ENCODE results near the gene ZDHHC14.

The ZDHHC14 gene

GRCh38 chr6:157366648-157367047 is 14.3 kb upstream of the ZDHHC14 start:
- no peaks in the 10 kb centered on the region for H3K36me3 ChIP-seq (ENCODE audit: control insufficient read depth, insufficient read depth, low read length)
- no peak overlapping the region for H3K27ac ChIP-seq (ENCODE audit: low read depth, low read length)
- no peaks in the 10 kb centered on the region for H3K4me1 ChIP-seq (ENCODE audit: control insufficient read depth, insufficient read depth, low read length)
- no peak overlapping the region for H3K4me3 ChIP-seq (ENCODE audit: low read length)
- H3K27me3 ChIP-seq (ENCODE audit: control insufficient read depth, insufficient read depth, low read length), result no peaks in the 10 kb centered on the region
- no peak overlapping the region for H3K9ac ChIP-seq (ENCODE audit: low read length)

GRCh38 chr6:157368359-157369049 is 12.5 kb upstream of the ZDHHC14 start:
- no peaks in the 10 kb centered on the region for H3K4me1 ChIP-seq (ENCODE audit: control insufficient read depth, insufficient read depth, low read length)
- no peak overlapping the region for H3K9ac ChIP-seq (ENCODE audit: low read length)
- no peaks in the 10 kb centered on the region for H3K27me3 ChIP-seq (ENCODE audit: control insufficient read depth, insufficient read depth, low read length)
- H3K36me3 ChIP-seq (ENCODE audit: control insufficient read depth, insufficient read depth, low read length), result no peaks in the 10 kb centered on the region
- H3K27ac ChIP-seq (ENCODE audit: low read depth, low read length), result no peak overlapping the region
- no peak overlapping the region for H3K4me3 ChIP-seq (ENCODE audit: low read length)

GRCh38 chr6:157370755-157371154 is 10.2 kb upstream of the ZDHHC14 start:
- H3K27ac ChIP-seq (ENCODE audit: low read depth, low read length), result no peak overlapping the region
- H3K27me3 ChIP-seq (ENCODE audit: control insufficient read depth, insufficient read depth, low read length), result no peaks in the 10 kb centered on the region
- H3K4me3 ChIP-seq (ENCODE audit: low read length), result no peak overlapping the region
- H3K4me1 ChIP-seq (ENCODE audit: control insufficient read depth, insufficient read depth, low read length), result no peaks in the 10 kb centered on the region
- H3K9ac ChIP-seq (ENCODE audit: low read length), result no peak overlapping the region
- no peaks in the 10 kb centered on the region for H3K36me3 ChIP-seq (ENCODE audit: control insufficient read depth, insufficient read depth, low read length)

- no peak overlapping the region for H3K4me3 ChIP-seq (ENCODE audit: low read length)
- no peak overlapping the region for H3K27ac ChIP-seq (ENCODE audit: low read depth, low read length)
- H3K27me3 ChIP-seq (ENCODE audit: control insufficient read depth, insufficient read depth, low read length), result no peaks in the 10 kb centered on the region
- no peaks in the 10 kb centered on the region for H3K36me3 ChIP-seq (ENCODE audit: control insufficient read depth, insufficient read depth, low read length)
- no peaks in the 10 kb centered on the region for H3K4me1 ChIP-seq (ENCODE audit: control insufficient read depth, insufficient read depth, low read length)
- H3K9ac ChIP-seq (ENCODE audit: low read length), result no peak overlapping the region
Measured at GRCh38 chr6:157372501-157373280, 8.3 kb upstream of the ZDHHC14 start.

- H3K27me3 ChIP-seq (ENCODE audit: control insufficient read depth, insufficient read depth, low read length), result no peaks in the 10 kb centered on the region
- no peak overlapping the region for H3K27ac ChIP-seq (ENCODE audit: low read depth, low read length)
- H3K9ac ChIP-seq (ENCODE audit: low read length), result no peak overlapping the region
- no peak overlapping the region for H3K4me3 ChIP-seq (ENCODE audit: low read length)
- no peaks in the 10 kb centered on the region for H3K36me3 ChIP-seq (ENCODE audit: control insufficient read depth, insufficient read depth, low read length)
- no peaks in the 10 kb centered on the region for H3K4me1 ChIP-seq (ENCODE audit: control insufficient read depth, insufficient read depth, low read length)
Measured at GRCh38 chr6:157374889-157375443, 6.0 kb upstream of the ZDHHC14 start.

- Histone ChIP-seq H3K4me3 (ENCODE audit: low read length) (no peak overlapping the region), H3K9ac (ENCODE audit: low read length) (no peak overlapping the region), H3K27ac (ENCODE audit: low read depth, low read length) (no peak overlapping the region), H3K36me3 (ENCODE audit: control insufficient read depth, insufficient read depth, low read length) (no peaks in the 10 kb centered on the region), H3K4me1 (ENCODE audit: control insufficient read depth, insufficient read depth, low read length) (no peaks in the 10 kb centered on the region), H3K27me3 (ENCODE audit: control insufficient read depth, insufficient read depth, low read length) (no peaks in the 10 kb centered on the region)
Measured at GRCh38 chr6:157376241-157376640, 4.7 kb upstream of the ZDHHC14 start.

GRCh38 chr6:157376706-157377230 is 4.2 kb upstream of the ZDHHC14 start:
- H3K9ac ChIP-seq (ENCODE audit: low read length), result no peak overlapping the region
- no peak overlapping the region for H3K27ac ChIP-seq (ENCODE audit: low read depth, low read length)

GRCh38 chr6:157379656-157380457 is 1.1 kb upstream of the ZDHHC14 start:
- H3K27ac ChIP-seq (ENCODE audit: low read depth, low read length), result peak overlapping the region; percentile 85
- no peaks in the 10 kb centered on the region for H3K36me3 ChIP-seq (ENCODE audit: control insufficient read depth, insufficient read depth, low read length)
- peak overlapping the region; percentile 79 for H3K4me3 ChIP-seq (ENCODE audit: low read length)
- no peaks in the 10 kb centered on the region for H3K27me3 ChIP-seq (ENCODE audit: control insufficient read depth, insufficient read depth, low read length)
- H3K9ac ChIP-seq (ENCODE audit: low read length), result peak overlapping the region; percentile 29
- peaks cover 4% of the 10 kb centered on the region for H3K4me1 ChIP-seq (ENCODE audit: control insufficient read depth, insufficient read depth, low read length)

More at GRCh38 chr6:157376706-157377230, 4.2 kb upstream of the ZDHHC14 start:
- Histone ChIP-seq H3K4me3 (ENCODE audit: low read length) (no peak overlapping the region), H3K4me1 (ENCODE audit: control insufficient read depth, insufficient read depth, low read length) (no peaks in the 10 kb centered on the region), H3K27me3 (ENCODE audit: control insufficient read depth, insufficient read depth, low read length) (no peaks in the 10 kb centered on the region), H3K36me3 (ENCODE audit: control insufficient read depth, insufficient read depth, low read length) (no peaks in the 10 kb centered on the region)

- H3K27me3 ChIP-seq (ENCODE audit: control insufficient read depth, insufficient read depth, low read length), result no peaks in the 10 kb centered on the region
- peak overlapping the region; percentile 85 for H3K27ac ChIP-seq (ENCODE audit: low read depth, low read length)
- peaks cover 4% of the 10 kb centered on the region for H3K4me1 ChIP-seq (ENCODE audit: control insufficient read depth, insufficient read depth, low read length)
- H3K4me3 ChIP-seq (ENCODE audit: low read length), result peak overlapping the region; percentile 79
- H3K36me3 ChIP-seq (ENCODE audit: control insufficient read depth, insufficient read depth, low read length), result no peaks in the 10 kb centered on the region
- peak overlapping the region; percentile 29 for H3K9ac ChIP-seq (ENCODE audit: low read length)
Measured at GRCh38 chr6:157380458-157380778, 572 bp upstream of the ZDHHC14 start.

- H3K36me3 ChIP-seq (ENCODE audit: control insufficient read depth, insufficient read depth, low read length), result no peaks in the 10 kb centered on the region
- H3K27me3 ChIP-seq (ENCODE audit: control insufficient read depth, insufficient read depth, low read length), result no peaks in the 10 kb centered on the region
- H3K9ac ChIP-seq (ENCODE audit: low read length), result peak overlapping the region; percentile 63
- H3K27ac ChIP-seq (ENCODE audit: low read depth, low read length), result peak overlapping the region; percentile 85
- H3K4me3 ChIP-seq (ENCODE audit: low read length), result peak overlapping the region; percentile 79
- H3K4me1 ChIP-seq (ENCODE audit: control insufficient read depth, insufficient read depth, low read length), result peaks cover 4% of the 10 kb centered on the region
Measured at GRCh38 chr6:157381631-157382621, 936 bp downstream of the ZDHHC14 start.

GRCh38 chr6:157382821-157383220 is 1.8 kb downstream of the ZDHHC14 start:
- H3K4me3 ChIP-seq (ENCODE audit: low read length), result peak overlapping the region; percentile 79
- H3K36me3 ChIP-seq (ENCODE audit: control insufficient read depth, insufficient read depth, low read length), result no peaks in the 10 kb centered on the region
- no peak overlapping the region for H3K9ac ChIP-seq (ENCODE audit: low read length)
- H3K4me1 ChIP-seq (ENCODE audit: control insufficient read depth, insufficient read depth, low read length), result peaks cover 4% of the 10 kb centered on the region
- no peak overlapping the region for H3K27ac ChIP-seq (ENCODE audit: low read depth, low read length)
- no peaks in the 10 kb centered on the region for H3K27me3 ChIP-seq (ENCODE audit: control insufficient read depth, insufficient read depth, low read length)
